NT2/D1 (cell line): Measurements from ENCODE around the gene PIK3R1.

Source experiments
- SUZ12 ChIP-seq: IDR thresholded peaks from 2 replicates; pipeline ENCODE4 v1.6.1; 2011; ENCODE audit not compliant: insufficient read length, insufficient read depth; ENCODE audit errors: extremely low read depth
- YY1 ChIP-seq: IDR thresholded peaks from 2 replicates; pipeline ENCODE4 v1.6.1; 2011; ENCODE audit not compliant: insufficient read length, insufficient read depth
- ZNF274 ChIP-seq: IDR thresholded peaks from 2 replicates; pipeline ENCODE4 v1.6.1; 2011; ENCODE audit warnings: mild to moderate bottlenecking, low read depth, low read length

GRCh38 chr5:68279984-68280383, 64.4 kb downstream of the PIK3R1 start:
- TF ChIP-seq ZNF274 (no peak), YY1 (no peak), SUZ12 (no peak)
